ENCODE measurements around the gene MYO5A.
A peak's percentile ranks its signal among the peaks of the same experiment; 100 is the strongest.

The MYO5A gene

GRCh38 chr15:52540374-52541012, 11.8 kb upstream of the MYO5A start:
- no peaks in the 10 kb centered on the region for H3K4me1 ChIP-seq (ENCODE audit: control insufficient read depth, insufficient read depth, low read length)
- WGBS, 2 experiments, result 83 to 89% methylated on average over 3 of the region's 3 CpGs
- peaks cover under 1% of the 10 kb centered on the region for H3K36me3 ChIP-seq (ENCODE audit: control insufficient read depth, insufficient read depth, low read length)

DNA sequence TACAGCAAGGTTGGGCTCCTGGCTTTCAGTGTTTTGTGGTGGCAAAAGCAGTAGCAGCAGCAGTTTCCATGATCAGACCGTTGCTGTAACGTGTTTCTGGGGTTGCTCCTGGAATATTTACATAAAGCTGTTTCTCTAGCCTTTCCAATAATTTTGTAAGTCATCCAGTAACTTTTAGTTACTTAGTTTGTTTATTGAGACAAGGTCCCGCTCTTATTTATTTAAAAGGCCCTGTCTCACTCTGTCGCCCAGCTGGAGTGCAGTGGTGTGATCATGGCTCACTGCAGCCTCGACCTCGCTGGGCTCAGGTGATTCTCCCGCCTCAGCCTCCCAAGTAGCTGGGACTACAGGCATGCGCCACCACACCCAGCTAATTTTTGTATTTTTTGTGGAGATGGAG, 8.8 kb upstream of the MYO5A start:
- no peak overlapping the region for H3K27ac ChIP-seq (ENCODE audit: insufficient read depth, low read depth, low read length, poor library complexity, severe bottlenecking)
- no peaks in the 10 kb centered on the region for H3K36me3 ChIP-seq (ENCODE audit: control insufficient read depth, insufficient read depth, low read length)
- no peak overlapping the region for H3K4me3 ChIP-seq (ENCODE audit: insufficient read depth, low read depth, low read length)
- WGBS, 2 experiments, result 91 to 92% methylated on average over 8 of the region's 8 CpGs
- no peaks in the 10 kb centered on the region for H3K4me1 ChIP-seq (ENCODE audit: control insufficient read depth, insufficient read depth, low read length)
- H3K27me3 ChIP-seq (ENCODE audit: control insufficient read depth, insufficient read depth, low read length, poor library complexity, severe bottlenecking), result peaks cover 1% of the 10 kb centered on the region
- H3K9me3 ChIP-seq (ENCODE audit: control insufficient read depth, low read length), result no peaks in the 10 kb centered on the region

More at GRCh38 chr15:52540374-52541012, 11.8 kb upstream of the MYO5A start:
- Histone ChIP-seq H3K27me3 (ENCODE audit: control insufficient read depth, insufficient read depth, low read length, poor library complexity, severe bottlenecking) (no peaks in the 10 kb centered on the region), H3K27ac (ENCODE audit: insufficient read depth, low read depth, low read length, poor library complexity, severe bottlenecking) (no peak overlapping the region), H3K4me3 (ENCODE audit: insufficient read depth, low read depth, low read length) (no peak overlapping the region), H3K9me3 (ENCODE audit: control insufficient read depth, low read length) (no peaks in the 10 kb centered on the region)

DNA sequence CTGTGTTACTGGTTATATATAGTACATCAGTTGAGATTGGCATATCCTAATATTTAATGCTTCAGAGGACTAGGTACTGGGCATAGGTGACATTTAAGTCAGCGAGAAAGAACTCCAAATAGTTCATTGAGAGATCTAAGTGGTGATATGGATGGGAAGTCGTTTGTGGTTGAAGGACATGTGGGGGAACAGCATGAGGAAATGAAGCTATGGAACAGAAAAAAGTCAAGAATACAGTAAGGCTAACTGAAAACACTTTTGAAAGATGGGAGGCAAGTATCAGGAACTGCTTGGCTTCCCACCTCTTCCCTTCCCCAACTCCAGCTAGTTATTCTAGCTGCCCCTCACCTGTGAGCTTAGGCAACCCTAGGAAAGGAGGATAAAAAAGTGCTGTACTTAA, 3.7 kb upstream of the MYO5A start:
- H3K36me3 ChIP-seq (ENCODE audit: control insufficient read depth, insufficient read depth, low read length), result no peaks in the 10 kb centered on the region
- peaks cover 45% of the 10 kb centered on the region for H3K27me3 ChIP-seq (ENCODE audit: control insufficient read depth, insufficient read depth, low read length, poor library complexity, severe bottlenecking)
- H3K9me3 ChIP-seq (ENCODE audit: control insufficient read depth, low read length), result no peaks in the 10 kb centered on the region
- H3K4me1 ChIP-seq (ENCODE audit: control insufficient read depth, insufficient read depth, low read length), result no peaks in the 10 kb centered on the region
- no peak overlapping the region for H3K4me3 ChIP-seq (ENCODE audit: insufficient read depth, low read depth, low read length)
- 91 to 93% methylated on average over 2 of the region's 2 CpGs for WGBS, 2 experiments
- H3K27ac ChIP-seq (ENCODE audit: insufficient read depth, low read depth, low read length, poor library complexity, severe bottlenecking), result no peak overlapping the region

- no peaks in the 10 kb centered on the region for H3K36me3 ChIP-seq (ENCODE audit: control insufficient read depth, insufficient read depth, low read length)
- no peaks in the 10 kb centered on the region for H3K4me1 ChIP-seq (ENCODE audit: control insufficient read depth, insufficient read depth, low read length)
- no peaks in the 10 kb centered on the region for H3K9me3 ChIP-seq (ENCODE audit: control insufficient read depth, low read length)
- peaks cover 53% of the 10 kb centered on the region for H3K27me3 ChIP-seq (ENCODE audit: control insufficient read depth, insufficient read depth, low read length, poor library complexity, severe bottlenecking)
- no peak overlapping the region for H3K27ac ChIP-seq (ENCODE audit: insufficient read depth, low read depth, low read length, poor library complexity, severe bottlenecking)
- H3K4me3 ChIP-seq (ENCODE audit: insufficient read depth, low read depth, low read length), result peak overlapping the region; percentile 71
- 43 to 55% methylated on average over 8 to 11 of the region's 11 CpGs for WGBS, 2 experiments
Observed at GRCh38 chr15:52529940-52530339, 1.3 kb upstream of the MYO5A start.

DNA sequence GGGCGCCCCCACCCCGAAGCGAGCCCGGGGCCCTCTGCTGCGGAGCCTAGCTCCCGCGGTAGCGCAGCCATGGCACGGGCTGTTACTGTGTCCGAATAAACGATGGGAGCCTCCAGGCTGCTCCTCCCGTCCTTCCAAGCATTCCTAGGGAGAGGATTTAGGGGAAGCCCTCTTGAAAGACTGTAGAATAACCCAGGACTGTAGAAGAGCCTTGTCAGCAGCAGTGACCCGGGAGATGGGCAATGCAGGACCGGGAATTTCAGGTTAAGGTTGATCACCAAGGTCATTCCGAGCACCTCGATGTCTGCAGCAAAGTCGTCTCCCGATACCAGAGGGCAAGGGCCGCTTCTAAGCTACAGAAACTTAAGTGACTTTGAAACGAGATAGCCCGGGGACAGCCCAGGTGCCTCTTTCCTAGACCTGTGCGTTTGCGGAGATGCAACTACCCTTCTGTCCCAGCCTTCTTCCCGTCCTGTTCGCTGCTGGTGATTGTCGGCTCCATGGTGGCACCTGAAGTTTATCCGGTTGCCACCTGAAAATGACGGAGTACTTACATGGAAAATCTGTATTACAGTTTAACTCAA, 753 bp upstream of the MYO5A start:
- H3K27ac ChIP-seq (ENCODE audit: insufficient read depth, low read depth, low read length, poor library complexity, severe bottlenecking), result no peak overlapping the region

DNA sequence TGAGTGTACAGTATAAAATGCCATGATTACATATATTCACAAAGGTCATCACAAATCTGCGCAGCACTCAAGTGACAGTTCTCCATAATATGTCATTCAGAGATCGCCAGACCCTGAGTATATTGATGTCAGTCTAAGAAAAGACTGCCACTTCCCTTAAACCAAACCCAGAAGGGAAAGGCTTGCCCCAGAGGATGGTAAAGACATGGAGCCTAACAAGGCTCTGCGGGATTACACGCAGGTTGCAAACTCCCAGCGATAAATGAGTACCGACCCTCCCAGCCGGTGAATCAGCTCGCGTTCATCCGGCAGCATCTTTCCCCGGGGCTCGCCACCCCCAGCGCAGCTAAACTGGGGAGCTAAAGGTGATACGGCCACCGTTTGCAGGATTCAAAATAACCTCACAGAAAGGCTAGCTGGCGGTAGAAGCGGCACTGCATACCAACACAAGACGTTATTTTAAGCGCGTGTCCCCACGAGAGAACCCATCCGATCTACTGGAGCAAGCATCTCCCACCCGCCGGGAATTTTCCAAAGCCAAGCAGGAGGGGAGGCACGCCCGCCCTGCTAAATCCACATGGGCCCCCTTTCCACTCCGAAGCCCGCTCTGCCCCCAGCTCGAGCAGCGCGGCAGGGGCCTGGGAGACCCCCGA, 643 bp downstream of the MYO5A start:
- no peaks in the 10 kb centered on the region for H3K4me1 ChIP-seq (ENCODE audit: control insufficient read depth, insufficient read depth, low read length)
- H3K27me3 ChIP-seq (ENCODE audit: control insufficient read depth, insufficient read depth, low read length, poor library complexity, severe bottlenecking), result peaks cover 53% of the 10 kb centered on the region
- H3K4me3 ChIP-seq (ENCODE audit: insufficient read depth, low read depth, low read length), result peak overlapping the region; percentile 71
- no peak overlapping the region for H3K27ac ChIP-seq (ENCODE audit: insufficient read depth, low read depth, low read length, poor library complexity, severe bottlenecking)
- H3K9me3 ChIP-seq (ENCODE audit: control insufficient read depth, low read length), result no peaks in the 10 kb centered on the region
- H3K36me3 ChIP-seq (ENCODE audit: control insufficient read depth, insufficient read depth, low read length), result no peaks in the 10 kb centered on the region
- WGBS, 2 experiments, result 4% methylated on average over 32 of the region's 32 CpGs

More for the DNA sequence above, 753 bp upstream of the MYO5A start:
- Histone ChIP-seq H3K27me3 (ENCODE audit: control insufficient read depth, insufficient read depth, low read length, poor library complexity, severe bottlenecking) (peaks cover 53% of the 10 kb centered on the region), H3K4me1 (ENCODE audit: control insufficient read depth, insufficient read depth, low read length) (no peaks in the 10 kb centered on the region), H3K36me3 (ENCODE audit: control insufficient read depth, insufficient read depth, low read length) (no peaks in the 10 kb centered on the region), H3K4me3 (ENCODE audit: insufficient read depth, low read depth, low read length) (peak overlapping the region; percentile 71), H3K9me3 (ENCODE audit: control insufficient read depth, low read length) (no peaks in the 10 kb centered on the region)
- 3 to 4% methylated on average over 28 of the region's 28 CpGs for WGBS, 2 experiments

DNA sequence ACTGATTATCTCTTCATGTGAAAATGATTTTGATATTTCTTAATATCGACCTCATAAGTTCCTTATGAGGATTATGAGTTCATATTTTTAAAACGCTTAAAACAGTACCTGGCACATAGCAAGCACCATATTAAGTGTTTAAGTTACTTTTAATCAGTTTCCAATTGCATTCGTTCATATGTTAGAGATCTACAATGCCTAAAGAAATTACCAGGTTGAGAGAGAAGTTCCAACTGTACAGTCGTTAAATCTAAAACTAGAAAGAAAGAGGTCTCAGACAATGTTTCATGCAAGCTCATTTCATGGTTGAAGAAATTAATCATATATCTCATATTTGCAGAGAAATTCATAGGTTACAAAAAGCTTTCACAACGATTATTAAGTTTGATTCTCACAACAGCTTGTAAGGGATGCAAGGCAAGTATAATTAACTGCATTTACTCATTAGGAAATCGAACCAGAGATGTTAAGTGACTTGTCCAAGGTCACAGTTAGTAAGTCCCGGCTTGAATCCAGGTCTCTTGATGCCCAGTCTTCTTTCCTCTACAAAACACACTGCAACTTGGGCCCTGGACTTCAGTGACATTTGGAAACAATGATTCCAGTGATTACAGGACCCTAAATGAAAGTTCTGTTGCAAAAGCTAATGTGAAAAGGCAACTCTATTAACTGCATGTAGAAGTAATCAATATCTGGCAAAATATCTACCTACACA, 1.3 kb downstream of the MYO5A start:
- no peaks in the 10 kb centered on the region for H3K4me1 ChIP-seq (ENCODE audit: control insufficient read depth, insufficient read depth, low read length)
- H3K36me3 ChIP-seq (ENCODE audit: control insufficient read depth, insufficient read depth, low read length), result no peaks in the 10 kb centered on the region
- 94 to 95% methylated on average over 6 to 7 of the region's 7 CpGs for WGBS, 2 experiments
- no peak overlapping the region for H3K27ac ChIP-seq (ENCODE audit: insufficient read depth, low read depth, low read length, poor library complexity, severe bottlenecking)
- H3K9me3 ChIP-seq (ENCODE audit: control insufficient read depth, low read length), result no peaks in the 10 kb centered on the region
- H3K4me3 ChIP-seq (ENCODE audit: insufficient read depth, low read depth, low read length), result peak overlapping the region; percentile 71
- peaks cover 51% of the 10 kb centered on the region for H3K27me3 ChIP-seq (ENCODE audit: control insufficient read depth, insufficient read depth, low read length, poor library complexity, severe bottlenecking)

GRCh38 chr15:52524223-52525136, 4.2 kb downstream of the MYO5A start:
- Histone ChIP-seq H3K4me3 (ENCODE audit: insufficient read depth, low read depth, low read length) (no peak overlapping the region), H3K36me3 (ENCODE audit: control insufficient read depth, insufficient read depth, low read length) (no peaks in the 10 kb centered on the region), H3K4me1 (ENCODE audit: control insufficient read depth, insufficient read depth, low read length) (no peaks in the 10 kb centered on the region), H3K27me3 (ENCODE audit: control insufficient read depth, insufficient read depth, low read length, poor library complexity, severe bottlenecking) (peaks cover 22% of the 10 kb centered on the region), H3K9me3 (ENCODE audit: control insufficient read depth, low read length) (no peaks in the 10 kb centered on the region), H3K27ac (ENCODE audit: insufficient read depth, low read depth, low read length, poor library complexity, severe bottlenecking) (no peak overlapping the region)
- 93 to 97% methylated on average over 2 to 4 of the region's 4 CpGs for WGBS, 2 experiments

GRCh38 chr15:52523647-52524046, 5.0 kb downstream of the MYO5A start:
- Histone ChIP-seq H3K4me3 (ENCODE audit: insufficient read depth, low read depth, low read length) (no peak overlapping the region), H3K9me3 (ENCODE audit: control insufficient read depth, low read length) (no peaks in the 10 kb centered on the region), H3K27me3 (ENCODE audit: control insufficient read depth, insufficient read depth, low read length, poor library complexity, severe bottlenecking) (peaks cover 19% of the 10 kb centered on the region), H3K4me1 (ENCODE audit: control insufficient read depth, insufficient read depth, low read length) (no peaks in the 10 kb centered on the region), H3K27ac (ENCODE audit: insufficient read depth, low read depth, low read length, poor library complexity, severe bottlenecking) (no peak overlapping the region), H3K36me3 (ENCODE audit: control insufficient read depth, insufficient read depth, low read length) (no peaks in the 10 kb centered on the region)
- WGBS, 2 experiments, result 67 to 80% methylated on average over 4 to 5 of the region's 5 CpGs
